Measurements from ENCODE around the gene CFAP97D1.

Gene CFAP97D1

GRCh38 chr17:43830510-43831140 lies 50.4 kb downstream of the CFAP97D1 start:
- no peak for DNase-seq

GRCh38 chr17:43831633-43832032 lies 51.4 kb downstream of the CFAP97D1 start:
- DNase-seq = no peak

DNA sequence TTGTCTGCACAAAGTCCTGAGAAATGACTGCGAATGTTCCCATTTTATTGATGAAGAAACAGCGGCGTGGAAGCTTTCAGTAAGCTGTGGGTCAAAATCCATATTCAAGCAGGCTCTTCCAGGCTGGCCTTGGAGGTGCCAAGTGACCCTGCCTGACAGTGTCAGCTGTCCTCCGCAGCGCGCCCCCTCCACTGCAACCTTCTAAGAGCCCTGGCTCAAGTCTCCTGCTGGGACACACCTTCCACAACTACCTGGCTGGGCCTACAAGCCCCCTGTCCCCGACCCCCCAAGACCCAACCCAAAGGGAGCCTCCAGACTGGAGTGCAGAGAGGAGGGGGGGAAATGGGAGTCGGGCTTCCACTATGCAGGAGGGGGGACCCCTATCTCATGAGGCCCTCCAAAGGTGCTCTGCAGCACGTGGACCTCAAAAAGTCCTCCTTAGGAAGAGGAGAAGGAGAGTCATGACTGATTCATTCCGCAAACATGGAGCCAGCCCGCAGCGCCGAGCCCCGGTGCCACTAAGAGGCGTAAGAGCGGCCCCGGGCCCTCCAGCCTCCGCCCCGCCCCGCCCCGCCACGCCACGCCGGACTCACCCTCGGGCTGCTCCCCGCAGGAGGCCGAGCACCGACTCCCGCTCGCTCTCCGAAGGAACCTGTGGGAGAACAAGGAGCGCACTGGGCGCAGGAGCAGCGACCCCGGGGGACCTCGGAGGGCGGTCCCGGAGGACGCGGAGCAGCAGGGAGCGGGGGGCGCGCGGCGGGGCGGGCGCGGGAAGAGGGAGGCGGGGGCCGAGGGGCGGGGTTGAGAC lies 52.1 kb downstream of the CFAP97D1 start:
- DNase-seq = no peak

- DNase-seq = peak in 1 of 2 experiments; percentile 61
Observed at GRCh38 chr17:43832976-43833829, 53.0 kb downstream of the CFAP97D1 start, which contains the start of gene MPP3. Gene MPP3, minus strand, starts transcription at chr17:43833146. Its CDS starts 1,240 bp downstream, at chr17:43831906.

DNA sequence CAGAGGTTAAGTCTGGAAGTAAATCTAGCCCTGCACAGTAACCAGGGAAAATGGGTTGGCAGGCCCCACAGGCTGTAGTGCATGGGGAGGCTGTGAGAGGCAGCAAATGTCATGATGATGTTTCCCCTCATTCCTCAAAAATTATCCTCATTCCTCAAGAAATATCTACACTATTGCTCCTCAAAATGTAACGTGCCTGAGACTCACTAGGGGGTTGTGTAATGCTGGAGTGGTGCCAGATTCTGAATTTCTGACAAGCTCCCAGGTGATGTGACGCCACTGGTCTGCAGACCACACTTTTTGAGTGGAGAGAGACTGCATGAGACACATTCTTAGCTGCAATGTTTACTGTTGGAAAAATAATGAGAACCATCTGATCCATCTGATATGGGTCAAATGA lies 53.9 kb downstream of the CFAP97D1 start:
- DNase-seq = no peak
